Brain microvascular endothelial cell (primary cell): Measurements from ENCODE around the gene MLLT10.

Experiments
- DNase-seq: peaks from one replicate; pipeline ENCODE4 v3.0.0-alpha.2; 2020
- H3K27ac ChIP-seq: fragments of 250-450 bp; sonication (Bioruptor Pico); 2 replicates; pipeline ENCODE4 v1.5.1; 2020; ENCODE audit warnings: mild to moderate bottlenecking, moderate library complexity
- H3K27me3 ChIP-seq: fragments of 250-450 bp; sonication (Bioruptor Pico); replicated peaks from 2 replicates; pipeline ENCODE4 v1.5.1; 2020; ENCODE audit warnings: mild to moderate bottlenecking
- H3K36me3 ChIP-seq: fragments of 250-450 bp; sonication (Bioruptor Pico); replicated peaks from 2 replicates; pipeline ENCODE4 v1.5.1; 2020; ENCODE audit warnings: mild to moderate bottlenecking
- H3K4me3 ChIP-seq: 2 replicates; pipeline ENCODE4 v1.5.1; 2011; ENCODE audit warnings: low read depth, mild to moderate bottlenecking, control low read depth, low read length, moderate library complexity
- in situ Hi-C: cut with HindIII; loops from 2 replicates; pipeline ENCODE4 v1.10.0; 2017; ENCODE audit warnings: low sequenced_read_pairs, low pct_ligation_motif_present
- TF ChIP-seq, protein P1 (sequence below): IDR thresholded peaks from 2 replicates; pipeline ENCODE4 v1.5.1; 2011; ENCODE audit warnings: low read depth, mild to moderate bottlenecking, moderate library complexity, low read length, control low read depth, inconsistent platforms; ENCODE audit errors: missing control alignments

Gene MLLT10

DNA sequence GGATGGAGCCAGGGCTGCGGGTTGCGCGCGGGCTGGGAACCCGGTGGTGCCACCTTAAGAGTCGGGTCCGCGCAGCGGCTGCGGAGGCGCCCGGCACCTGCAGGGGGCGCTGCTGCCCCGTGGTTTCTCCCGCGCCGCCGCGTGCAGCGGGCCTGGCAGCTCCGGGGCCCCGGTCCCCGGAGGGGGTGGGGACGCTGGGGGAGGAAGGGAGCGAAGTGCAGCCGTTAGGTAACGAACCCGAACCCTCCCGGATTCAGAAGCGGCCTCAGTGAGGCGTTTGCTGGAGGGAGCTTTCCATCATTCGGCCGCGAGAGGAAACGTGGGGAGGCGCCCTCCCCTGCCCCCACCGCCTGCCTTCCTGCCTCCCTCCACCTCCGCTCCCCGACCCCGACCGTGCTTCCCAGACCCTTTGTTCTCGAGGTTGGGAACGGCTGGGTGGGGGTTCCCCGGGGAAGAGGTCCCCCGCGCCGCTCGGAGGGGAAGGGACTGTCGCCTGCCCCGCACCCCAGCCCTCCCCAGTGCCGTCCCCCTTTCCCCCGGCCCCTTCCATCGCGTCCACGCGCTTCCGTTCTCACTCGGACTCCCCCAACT, 38.2 kb upstream of the MLLT10 start:
- H3K27ac ChIP-seq: peak overlapping the region; percentile 42
- no peaks in the 10 kb centered on the region for H3K36me3 ChIP-seq
- TF ChIP-seq, protein P1, sequence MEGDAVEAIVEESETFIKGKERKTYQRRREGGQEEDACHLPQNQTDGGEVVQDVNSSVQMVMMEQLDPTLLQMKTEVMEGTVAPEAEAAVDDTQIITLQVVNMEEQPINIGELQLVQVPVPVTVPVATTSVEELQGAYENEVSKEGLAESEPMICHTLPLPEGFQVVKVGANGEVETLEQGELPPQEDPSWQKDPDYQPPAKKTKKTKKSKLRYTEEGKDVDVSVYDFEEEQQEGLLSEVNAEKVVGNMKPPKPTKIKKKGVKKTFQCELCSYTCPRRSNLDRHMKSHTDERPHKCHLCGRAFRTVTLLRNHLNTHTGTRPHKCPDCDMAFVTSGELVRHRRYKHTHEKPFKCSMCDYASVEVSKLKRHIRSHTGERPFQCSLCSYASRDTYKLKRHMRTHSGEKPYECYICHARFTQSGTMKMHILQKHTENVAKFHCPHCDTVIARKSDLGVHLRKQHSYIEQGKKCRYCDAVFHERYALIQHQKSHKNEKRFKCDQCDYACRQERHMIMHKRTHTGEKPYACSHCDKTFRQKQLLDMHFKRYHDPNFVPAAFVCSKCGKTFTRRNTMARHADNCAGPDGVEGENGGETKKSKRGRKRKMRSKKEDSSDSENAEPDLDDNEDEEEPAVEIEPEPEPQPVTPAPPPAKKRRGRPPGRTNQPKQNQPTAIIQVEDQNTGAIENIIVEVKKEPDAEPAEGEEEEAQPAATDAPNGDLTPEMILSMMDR: peak; percentile 68
- H3K27me3 ChIP-seq: no peaks in the 10 kb centered on the region
- peak; percentile 72 for DNase-seq
- H3K4me3 ChIP-seq: peak overlapping the region; percentile 76
- in situ Hi-C loops: no loop called here

DNA sequence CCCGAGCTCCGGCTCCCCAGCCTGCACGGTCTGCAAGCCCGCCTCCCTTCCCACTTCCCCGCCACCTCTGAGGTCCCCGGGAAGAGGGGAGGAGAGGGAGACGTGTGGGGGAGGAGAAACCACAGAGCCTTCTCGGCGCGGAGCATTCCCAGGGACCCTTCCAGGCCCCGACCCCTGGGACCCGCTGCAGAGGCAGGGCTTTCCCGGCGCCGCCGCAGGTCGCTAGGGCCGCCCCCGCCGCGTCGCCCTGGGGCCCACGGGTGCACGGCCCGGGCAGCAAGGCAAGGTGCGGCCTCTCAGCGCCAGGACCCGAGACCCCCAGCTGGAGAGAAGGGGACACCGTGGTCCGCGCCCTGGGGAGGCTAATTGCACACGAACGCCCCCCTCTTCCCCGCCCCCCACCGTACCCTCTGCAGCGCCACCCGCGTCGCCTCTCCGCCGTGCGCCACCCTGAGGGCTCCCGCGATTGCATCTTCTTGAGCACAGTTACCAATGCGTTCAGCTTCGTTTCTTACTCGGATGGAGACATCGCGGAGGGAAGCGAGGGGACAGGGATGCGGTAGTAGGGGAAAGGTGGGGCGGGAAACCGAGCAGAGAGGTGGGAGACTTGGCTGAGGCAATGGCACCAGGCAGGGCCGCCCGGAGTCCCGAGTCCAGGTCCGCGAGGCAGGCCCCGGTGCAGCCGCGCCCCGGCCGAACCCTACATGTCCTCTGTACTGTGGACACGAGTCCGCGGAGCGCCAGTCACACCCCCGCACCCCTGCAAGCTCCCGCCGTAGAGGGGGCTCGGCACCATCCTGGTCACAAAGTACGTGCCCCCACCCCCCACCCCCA, 37.5 kb upstream of the MLLT10 start:
- H3K4me3 ChIP-seq: peak overlapping the region; percentile 76
- H3K36me3 ChIP-seq: no peaks in the 10 kb centered on the region
- in situ Hi-C loops: no loop called here
- H3K27ac ChIP-seq: no peak overlapping the region
- no peaks in the 10 kb centered on the region for H3K27me3 ChIP-seq
- TF ChIP-seq, protein P1: peak; percentile 55
- DNase-seq: no peak

GRCh38 chr10:21497177-21497807, 36.7 kb upstream of the MLLT10 start:
- Histone ChIP-seq H3K27me3 (no peaks in the 10 kb centered on the region), H3K27ac (no peak overlapping the region), H3K36me3 (no peaks in the 10 kb centered on the region), H3K4me3 (peak overlapping the region; percentile 76)
- TF ChIP-seq, protein P1: no peak
- in situ Hi-C loops: no loop called here
- peak; percentile 48 for DNase-seq

- DNase-seq: no peak
- Histone ChIP-seq H3K4me3 (no peak overlapping the region), H3K27me3 (no peaks in the 10 kb centered on the region), H3K27ac (no peak overlapping the region), H3K36me3 (no peaks in the 10 kb centered on the region)
- TF ChIP-seq, protein P1: no peak
- in situ Hi-C loops: no loop called here
Observed at GRCh38 chr10:21498377-21498776, 35.7 kb upstream of the MLLT10 start.

- in situ Hi-C loops: no loop called here
- Histone ChIP-seq H3K27me3 (no peaks in the 10 kb centered on the region), H3K4me3 (no peak overlapping the region), H3K36me3 (no peaks in the 10 kb centered on the region), H3K27ac (no peak overlapping the region)
- no peak for DNase-seq
- TF ChIP-seq, protein P1: no peak
Observed at GRCh38 chr10:21498986-21499385, 35.0 kb upstream of the MLLT10 start.
